Panc1 (cell line): ENCODE measurements around the gene IL24. TPM values are rescaled to one million over a fixed set of nuclear protein-coding genes. Genes with fewer than 3 reads are reported as not detected.

Experiments
- ATAC-seq: fragments of 200-7000 bp; cut with Tn5 transposase; 2 replicates; pipeline ENCODE4 v1.9.1; 2020; ENCODE audit warnings: mild to moderate bottlenecking, moderate library complexity
- BruUV-seq: library from RNA; stranded (reverse); fragments of 400-500 nt; replicated peaks from 2 replicates; lab custom pipeline; 2021; lab: Mats Ljungman, UMichigan
- CTCF ChIA-PET: fragments of 300-600 bp; sonication (Branson Sonifier 250); formaldehyde crosslinking; loops from one replicate; lab custom pipeline; 2022; ENCODE audit warnings: antibody characterized with exemption; lab: Charles Lee
- POLR2A ChIA-PET: fragments of 300-600 bp; sonication (Branson Sonifier 250); formaldehyde crosslinking; loops from one replicate; lab custom pipeline; 2022; ENCODE audit warnings: antibody characterized with exemption; lab: Charles Lee
- DNase-seq: peaks from one replicate; pipeline ENCODE4 v3.0.0-alpha.2; 2010; ENCODE audit warnings: low read depth, low spot score
- H3K27ac ChIP-seq: 2 replicates; pipeline ENCODE4 v1.5.1; 2011; ENCODE audit warnings: mild to moderate bottlenecking, low read length, inconsistent platforms
- H3K27me3 ChIP-seq: fragments of 200-500 bp; sonication (Bioruptor generic); 2 replicates; pipeline ENCODE4 v1.6.0; 2014; ENCODE audit warnings: low read length, inconsistent platforms; ENCODE audit not compliant: control insufficient read depth, insufficient read depth
- H3K36me3 ChIP-seq: fragments of 200-500 bp; sonication (Bioruptor generic); 2 replicates; pipeline ENCODE4 v1.5.1; 2014; ENCODE audit warnings: inconsistent platforms, mild to moderate bottlenecking, low read length, moderate library complexity; ENCODE audit not compliant: control insufficient read depth, insufficient read depth
- H3K4me1 ChIP-seq: 2 replicates; pipeline ENCODE4 v1.5.1; 2011; ENCODE audit warnings: inconsistent platforms, mild to moderate bottlenecking, low read length, moderate library complexity; ENCODE audit not compliant: control insufficient read depth, insufficient read depth
- H3K4me3 ChIP-seq, 2 experiments: 2 replicates each; pipeline ENCODE4 v1.5.1; 2011 to 2012; ENCODE audit warnings: low read depth in 2 of 2, low read length in 2 of 2, mild to moderate bottlenecking in 2 of 2, inconsistent platforms in 1 of 2, moderate library complexity in 1 of 2
- H3K9me3 ChIP-seq: fragments of 200-500 bp; sonication (Bioruptor generic); 2 replicates; pipeline ENCODE4 v1.5.1; 2014; ENCODE audit warnings: low read depth, mild to moderate bottlenecking, inconsistent platforms, low read length, moderate library complexity; ENCODE audit not compliant: control insufficient read depth, insufficient read depth
- POLR2AphosphoS5 ChIP-seq: IDR thresholded peaks from 2 replicates; pipeline ENCODE4 v1.6.1; 2012; ENCODE audit warnings: mild to moderate bottlenecking, low read depth, low read length, moderate library complexity
- SIN3A ChIP-seq: IDR thresholded peaks from 2 replicates; pipeline ENCODE4 v1.6.1; 2012; ENCODE audit warnings: low read depth, mild to moderate bottlenecking, low read length, moderate library complexity, borderline replicate concordance; ENCODE audit not compliant: insufficient read depth
- TCF7L2 ChIP-seq: IDR thresholded peaks from 2 replicates; pipeline ENCODE4 v1.6.1; 2011; ENCODE audit warnings: mild to moderate bottlenecking, low read depth, low read length, inconsistent platforms
- in situ Hi-C: cut with HindIII; loops from 2 replicates; pipeline ENCODE4 v1.10.0; 2016; ENCODE audit warnings: low sequenced_read_pairs, low pct_unique_long_range_greater_than_20kb
- intact Hi-C: fragments of 100-400 bp; cut with micrococcal nuclease; formaldehyde crosslinking; loops from one replicate; pipeline ENCODE4 v1.10.0; 2022; ENCODE audit not compliant: unreplicated experiment
- total RNA-seq: library from RNA; stranded (reverse); gene quantifications from one replicate; pipeline ENCODE4 v1.2.1, GENCODE V29; 2021; ENCODE audit not compliant: unreplicated experiment
- TF ChIP-seq, protein P1 (sequence below), 2 experiments: IDR thresholded peaks; 2 replicates each; pipeline ENCODE4 v1.6.1; 2011 to 2012; ENCODE audit warnings: low read depth in 2 of 2, control low read depth in 1 of 2, low read length in 1 of 2, mild to moderate bottlenecking in 1 of 2, moderate library complexity in 1 of 2; ENCODE audit not compliant: insufficient read depth in 1 of 2
- TF ChIP-seq, protein P2 (sequence below): fragments of 450-650 bp; IDR thresholded peaks from 2 replicates; pipeline ENCODE4 v1.5.1; 2017; ENCODE audit warnings: mild to moderate bottlenecking

Gene IL24
- total RNA-seq, 1 experiment from 2014 or later, result not detected

DNA sequence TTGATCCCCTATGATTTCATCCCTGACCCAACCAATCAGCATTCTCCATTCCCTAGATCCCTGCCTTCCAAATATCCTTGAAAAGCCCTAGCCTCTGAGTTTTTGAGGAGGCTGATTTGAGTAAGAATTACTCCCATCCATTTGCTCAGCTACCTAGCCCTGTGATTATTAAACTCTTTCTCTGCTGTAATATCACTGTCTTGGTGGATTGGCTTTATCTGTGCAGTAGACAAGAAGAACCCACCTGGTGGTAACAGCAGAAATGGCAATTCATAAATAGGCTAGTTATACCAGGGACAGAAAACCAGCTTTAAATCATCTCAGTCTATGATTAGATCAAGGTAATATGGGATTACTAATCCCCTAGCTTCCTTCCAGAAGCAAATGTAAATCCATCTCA is 18.8 kb upstream of the IL24 start:
- H3K27ac ChIP-seq, result no peak overlapping the region
- DNase-seq (no peak), ATAC-seq (no peak)
- intact Hi-C loops, result no loop called here
- no peaks in the 10 kb centered on the region for H3K4me1 ChIP-seq
- TF ChIP-seq, protein P1, sequence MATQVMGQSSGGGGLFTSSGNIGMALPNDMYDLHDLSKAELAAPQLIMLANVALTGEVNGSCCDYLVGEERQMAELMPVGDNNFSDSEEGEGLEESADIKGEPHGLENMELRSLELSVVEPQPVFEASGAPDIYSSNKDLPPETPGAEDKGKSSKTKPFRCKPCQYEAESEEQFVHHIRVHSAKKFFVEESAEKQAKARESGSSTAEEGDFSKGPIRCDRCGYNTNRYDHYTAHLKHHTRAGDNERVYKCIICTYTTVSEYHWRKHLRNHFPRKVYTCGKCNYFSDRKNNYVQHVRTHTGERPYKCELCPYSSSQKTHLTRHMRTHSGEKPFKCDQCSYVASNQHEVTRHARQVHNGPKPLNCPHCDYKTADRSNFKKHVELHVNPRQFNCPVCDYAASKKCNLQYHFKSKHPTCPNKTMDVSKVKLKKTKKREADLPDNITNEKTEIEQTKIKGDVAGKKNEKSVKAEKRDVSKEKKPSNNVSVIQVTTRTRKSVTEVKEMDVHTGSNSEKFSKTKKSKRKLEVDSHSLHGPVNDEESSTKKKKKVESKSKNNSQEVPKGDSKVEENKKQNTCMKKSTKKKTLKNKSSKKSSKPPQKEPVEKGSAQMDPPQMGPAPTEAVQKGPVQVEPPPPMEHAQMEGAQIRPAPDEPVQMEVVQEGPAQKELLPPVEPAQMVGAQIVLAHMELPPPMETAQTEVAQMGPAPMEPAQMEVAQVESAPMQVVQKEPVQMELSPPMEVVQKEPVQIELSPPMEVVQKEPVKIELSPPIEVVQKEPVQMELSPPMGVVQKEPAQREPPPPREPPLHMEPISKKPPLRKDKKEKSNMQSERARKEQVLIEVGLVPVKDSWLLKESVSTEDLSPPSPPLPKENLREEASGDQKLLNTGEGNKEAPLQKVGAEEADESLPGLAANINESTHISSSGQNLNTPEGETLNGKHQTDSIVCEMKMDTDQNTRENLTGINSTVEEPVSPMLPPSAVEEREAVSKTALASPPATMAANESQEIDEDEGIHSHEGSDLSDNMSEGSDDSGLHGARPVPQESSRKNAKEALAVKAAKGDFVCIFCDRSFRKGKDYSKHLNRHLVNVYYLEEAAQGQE (IDR thresholded peaks at IDR 0.05; ENCODE audit: insufficient read depth in 1 of 2, low read depth in 2 of 2, low read length in 1 of 2), result no peak
- TF ChIP-seq POLR2AphosphoS5, result no peak
- TF ChIP-seq TCF7L2, result no peak
- TF ChIP-seq, protein P2, sequence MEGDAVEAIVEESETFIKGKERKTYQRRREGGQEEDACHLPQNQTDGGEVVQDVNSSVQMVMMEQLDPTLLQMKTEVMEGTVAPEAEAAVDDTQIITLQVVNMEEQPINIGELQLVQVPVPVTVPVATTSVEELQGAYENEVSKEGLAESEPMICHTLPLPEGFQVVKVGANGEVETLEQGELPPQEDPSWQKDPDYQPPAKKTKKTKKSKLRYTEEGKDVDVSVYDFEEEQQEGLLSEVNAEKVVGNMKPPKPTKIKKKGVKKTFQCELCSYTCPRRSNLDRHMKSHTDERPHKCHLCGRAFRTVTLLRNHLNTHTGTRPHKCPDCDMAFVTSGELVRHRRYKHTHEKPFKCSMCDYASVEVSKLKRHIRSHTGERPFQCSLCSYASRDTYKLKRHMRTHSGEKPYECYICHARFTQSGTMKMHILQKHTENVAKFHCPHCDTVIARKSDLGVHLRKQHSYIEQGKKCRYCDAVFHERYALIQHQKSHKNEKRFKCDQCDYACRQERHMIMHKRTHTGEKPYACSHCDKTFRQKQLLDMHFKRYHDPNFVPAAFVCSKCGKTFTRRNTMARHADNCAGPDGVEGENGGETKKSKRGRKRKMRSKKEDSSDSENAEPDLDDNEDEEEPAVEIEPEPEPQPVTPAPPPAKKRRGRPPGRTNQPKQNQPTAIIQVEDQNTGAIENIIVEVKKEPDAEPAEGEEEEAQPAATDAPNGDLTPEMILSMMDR, result no peak
- no peak for TF ChIP-seq SIN3A
- POLR2A ChIA-PET, result no interaction called here
- H3K9me3 ChIP-seq, result peaks cover 5% of the 10 kb centered on the region; the same call in 1 of the 2 replicates
- no peak overlapping the region for H3K4me3 ChIP-seq
- no peaks in the 10 kb centered on the region for H3K36me3 ChIP-seq
- BruUV-seq, result no TSS peak
- in situ Hi-C loops, result no loop called here
- CTCF ChIA-PET, result no interaction called here
- no peaks in the 10 kb centered on the region for H3K27me3 ChIP-seq

DNA sequence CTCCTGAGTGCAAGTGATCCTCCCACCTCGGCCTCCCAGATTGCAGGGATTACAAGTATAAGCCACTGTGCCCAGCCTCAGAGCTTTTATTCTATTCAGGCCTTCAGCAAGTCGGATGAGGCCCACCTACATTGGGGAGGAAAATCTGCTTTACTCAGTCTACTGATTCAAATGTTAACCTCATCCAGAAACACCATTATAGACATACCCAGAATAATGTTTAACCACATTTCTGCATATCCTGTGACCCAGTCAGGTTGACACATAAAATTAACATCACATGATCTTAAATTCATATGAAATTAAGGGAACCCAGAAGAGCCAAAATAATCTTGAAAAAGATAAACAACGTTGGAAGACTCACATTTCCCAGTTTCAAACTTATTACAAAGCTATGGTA is 16.9 kb upstream of the IL24 start:
- TF ChIP-seq POLR2AphosphoS5 (no peak), SIN3A (no peak), TCF7L2 (no peak)
- TF ChIP-seq, protein P1 (IDR thresholded peaks at IDR 0.05; ENCODE audit: insufficient read depth in 1 of 2, low read depth in 2 of 2, low read length in 1 of 2), result no peak
- TF ChIP-seq, protein P2, result no peak
- no peak overlapping the region for H3K27ac ChIP-seq
- H3K4me1 ChIP-seq, result no peaks in the 10 kb centered on the region
- ChIA-PET CTCF (no interaction called here), POLR2A (no interaction called here)
- ATAC-seq (no peak), DNase-seq (no peak)
- in situ Hi-C loops, result no loop called here
- no TSS peak for BruUV-seq
- H3K9me3 ChIP-seq, result peaks cover 5% of the 10 kb centered on the region; the same call in 1 of the 2 replicates
- no peaks in the 10 kb centered on the region for H3K36me3 ChIP-seq
- H3K27me3 ChIP-seq, result peaks cover 6% of the 10 kb centered on the region; the same call in 1 of the 2 replicates
- H3K4me3 ChIP-seq, result no peak overlapping the region
- intact Hi-C loops, result no loop called here
